ENCODE measurements around the gene NEGR1. TPM values are rescaled to one million over a fixed set of nuclear protein-coding genes. Genes with fewer than 3 reads are reported as not detected.

Gene NEGR1
- total RNA-seq, 1 experiment from 2014 or later, result 19.2 TPM

DNA sequence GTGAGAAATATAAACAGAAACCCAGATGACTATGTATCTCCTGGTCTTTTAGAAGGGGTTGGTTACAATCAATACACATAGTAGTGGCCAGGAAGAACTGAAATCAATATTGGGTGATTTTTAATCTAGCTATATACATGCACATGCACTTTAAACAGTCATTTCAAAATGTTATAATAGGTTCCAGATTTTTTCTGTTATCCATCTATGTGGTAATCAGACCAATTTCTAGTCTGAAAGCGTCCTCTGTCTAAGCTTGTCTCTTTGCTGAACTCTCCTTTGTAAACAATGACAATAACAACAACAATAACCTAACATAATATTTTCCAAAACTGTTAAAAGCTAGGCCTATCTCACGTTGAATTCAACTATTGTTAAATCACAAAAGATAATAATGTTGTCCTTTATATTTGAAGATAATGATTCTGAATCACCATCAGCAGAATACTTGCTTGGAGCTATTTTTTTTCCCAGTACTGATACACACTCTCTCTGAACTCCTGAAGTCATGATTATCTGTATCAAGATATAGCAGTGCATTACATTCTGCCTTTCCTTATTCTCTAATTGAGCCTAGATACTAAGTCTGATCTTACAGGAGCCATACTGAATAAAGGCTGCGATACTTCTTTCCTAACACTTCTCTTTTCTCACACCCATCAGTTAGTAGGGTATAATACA is 704.7 kb downstream of the NEGR1 start:
- intact Hi-C loops (cut with micrococcal nuclease; ENCODE audit: unreplicated experiment), result no loop called here
- H3K27me3 Mint-ChIP-seq (ENCODE audit: unreplicated experiment), result no peaks in the 10 kb centered on the region
- H3K4me3 Mint-ChIP-seq (ENCODE audit: low read depth, unreplicated experiment), result no peak overlapping the region
- TF ChIP-seq, protein P1, sequence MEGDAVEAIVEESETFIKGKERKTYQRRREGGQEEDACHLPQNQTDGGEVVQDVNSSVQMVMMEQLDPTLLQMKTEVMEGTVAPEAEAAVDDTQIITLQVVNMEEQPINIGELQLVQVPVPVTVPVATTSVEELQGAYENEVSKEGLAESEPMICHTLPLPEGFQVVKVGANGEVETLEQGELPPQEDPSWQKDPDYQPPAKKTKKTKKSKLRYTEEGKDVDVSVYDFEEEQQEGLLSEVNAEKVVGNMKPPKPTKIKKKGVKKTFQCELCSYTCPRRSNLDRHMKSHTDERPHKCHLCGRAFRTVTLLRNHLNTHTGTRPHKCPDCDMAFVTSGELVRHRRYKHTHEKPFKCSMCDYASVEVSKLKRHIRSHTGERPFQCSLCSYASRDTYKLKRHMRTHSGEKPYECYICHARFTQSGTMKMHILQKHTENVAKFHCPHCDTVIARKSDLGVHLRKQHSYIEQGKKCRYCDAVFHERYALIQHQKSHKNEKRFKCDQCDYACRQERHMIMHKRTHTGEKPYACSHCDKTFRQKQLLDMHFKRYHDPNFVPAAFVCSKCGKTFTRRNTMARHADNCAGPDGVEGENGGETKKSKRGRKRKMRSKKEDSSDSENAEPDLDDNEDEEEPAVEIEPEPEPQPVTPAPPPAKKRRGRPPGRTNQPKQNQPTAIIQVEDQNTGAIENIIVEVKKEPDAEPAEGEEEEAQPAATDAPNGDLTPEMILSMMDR (IDR thresholded peaks at IDR 0.05; ENCODE audit: unreplicated experiment), result no peak
- H3K4me1 Mint-ChIP-seq (ENCODE audit: low read depth, unreplicated experiment), result no peaks in the 10 kb centered on the region
- DNase-seq, result no peak
- no peaks in the 10 kb centered on the region for H3K36me3 Mint-ChIP-seq (ENCODE audit: insufficient read depth, unreplicated experiment)
- BruUV-seq (replicated peaks), result no TSS peak
- CTCF ChIA-PET, result interaction anchor here (0.5 kb wide), 2 partner anchors 64 to 1676 kb away, joined by 7 to 8 read pairs; no protein-coding TSS in a partner anchor
- H3K27ac Mint-ChIP-seq (ENCODE audit: unreplicated experiment), result no peak overlapping the region
- H3K9me3 Mint-ChIP-seq (ENCODE audit: low read depth, unreplicated experiment), result peaks cover 3% of the 10 kb centered on the region

DNA sequence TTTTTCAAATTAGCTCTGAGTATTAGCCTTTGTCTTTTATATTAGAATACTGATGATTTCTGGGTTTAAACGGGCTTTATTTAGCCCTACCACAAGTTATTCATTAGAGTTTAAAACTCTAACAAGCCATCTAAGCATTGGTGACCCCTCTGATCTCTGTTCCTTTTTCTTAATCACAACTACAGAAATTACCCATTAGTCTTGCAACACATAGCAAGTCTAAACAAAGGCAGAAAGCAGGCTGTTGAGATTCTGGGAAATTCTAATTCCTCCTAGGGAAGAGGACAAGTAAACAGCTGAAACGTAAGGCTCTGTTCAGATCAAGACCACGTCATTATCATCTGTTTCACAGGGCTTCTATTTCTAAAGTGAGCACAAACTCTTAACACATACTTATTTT is 710.3 kb downstream of the NEGR1 start:
- Mint-ChIP-seq H3K4me1 (ENCODE audit: low read depth, unreplicated experiment) (no peaks in the 10 kb centered on the region), H3K9me3 (ENCODE audit: low read depth, unreplicated experiment) (peaks cover 3% of the 10 kb centered on the region), H3K4me3 (ENCODE audit: low read depth, unreplicated experiment) (no peak overlapping the region), H3K27ac (ENCODE audit: unreplicated experiment) (no peak overlapping the region), H3K27me3 (ENCODE audit: unreplicated experiment) (no peaks in the 10 kb centered on the region), H3K36me3 (ENCODE audit: insufficient read depth, unreplicated experiment) (no peaks in the 10 kb centered on the region)
- intact Hi-C loops (cut with micrococcal nuclease; ENCODE audit: unreplicated experiment), result no loop called here
- DNase-seq, result no peak
- no TSS peak for BruUV-seq (replicated peaks)
- CTCF ChIA-PET, result interaction anchor here (0.7 kb wide), 1 partner anchor 33 kb away, joined by 7 read pairs; no protein-coding TSS in a partner anchor
- TF ChIP-seq, protein P1 (IDR thresholded peaks at IDR 0.05; ENCODE audit: unreplicated experiment), result no peak

DNA sequence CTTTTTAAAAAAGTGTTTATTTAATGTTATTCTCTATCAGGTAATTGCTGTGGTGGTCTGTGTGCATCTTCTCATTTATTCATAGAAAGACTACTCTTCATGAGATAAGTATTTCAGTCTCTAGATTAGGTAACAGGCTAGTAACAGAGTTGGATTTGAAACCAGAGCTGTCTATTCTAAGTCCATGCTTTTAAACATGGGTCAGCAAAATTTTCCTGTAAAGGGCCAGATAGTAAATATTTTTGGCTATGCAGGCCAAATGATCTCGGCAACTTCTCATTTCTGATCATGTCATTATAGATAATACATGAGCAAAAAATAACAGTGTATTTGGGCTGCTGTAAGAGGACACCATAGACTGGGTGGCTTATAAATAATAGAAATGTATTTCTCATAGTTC is 715.9 kb downstream of the NEGR1 start:
- no TSS peak for BruUV-seq (replicated peaks)
- Mint-ChIP-seq H3K4me3 (ENCODE audit: low read depth, unreplicated experiment) (no peak overlapping the region), H3K36me3 (ENCODE audit: insufficient read depth, unreplicated experiment) (no peaks in the 10 kb centered on the region), H3K9me3 (ENCODE audit: low read depth, unreplicated experiment) (peaks cover 4% of the 10 kb centered on the region), H3K4me1 (ENCODE audit: low read depth, unreplicated experiment) (no peaks in the 10 kb centered on the region), H3K27me3 (ENCODE audit: unreplicated experiment) (no peaks in the 10 kb centered on the region), H3K27ac (ENCODE audit: unreplicated experiment) (no peak overlapping the region)
- TF ChIP-seq, protein P1 (IDR thresholded peaks at IDR 0.05; ENCODE audit: unreplicated experiment), result no peak
- DNase-seq, result no peak
- CTCF ChIA-PET, result no interaction called here
- intact Hi-C loops (cut with micrococcal nuclease; ENCODE audit: unreplicated experiment), result no loop called here

DNA sequence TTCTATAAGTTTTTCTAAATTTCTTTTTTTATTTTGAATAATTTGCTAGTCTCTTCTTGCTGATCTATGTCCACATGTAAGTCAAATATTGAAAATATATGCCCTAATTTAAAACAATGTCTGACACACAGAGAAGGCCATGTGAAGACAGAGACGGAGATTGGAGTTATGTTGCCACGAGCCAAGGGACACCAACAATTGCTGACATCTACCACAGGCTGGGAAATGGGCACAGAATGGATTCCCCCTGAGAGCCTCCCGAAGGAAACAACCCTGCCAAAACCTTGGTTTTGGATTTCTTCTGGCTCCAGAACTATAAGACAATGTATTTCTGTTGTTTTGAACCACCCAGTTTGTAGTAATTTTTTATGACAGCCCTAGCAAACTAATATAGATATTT is 716.5 kb downstream of the NEGR1 start:
- CTCF ChIA-PET, result no interaction called here
- Mint-ChIP-seq H3K4me3 (ENCODE audit: low read depth, unreplicated experiment) (no peak overlapping the region), H3K27ac (ENCODE audit: unreplicated experiment) (no peak overlapping the region), H3K9me3 (ENCODE audit: low read depth, unreplicated experiment) (peaks cover 4% of the 10 kb centered on the region), H3K36me3 (ENCODE audit: insufficient read depth, unreplicated experiment) (no peaks in the 10 kb centered on the region), H3K4me1 (ENCODE audit: low read depth, unreplicated experiment) (no peaks in the 10 kb centered on the region), H3K27me3 (ENCODE audit: unreplicated experiment) (no peaks in the 10 kb centered on the region)
- intact Hi-C loops (cut with micrococcal nuclease; ENCODE audit: unreplicated experiment), result no loop called here
- TF ChIP-seq, protein P1 (IDR thresholded peaks at IDR 0.05; ENCODE audit: unreplicated experiment), result no peak
- no TSS peak for BruUV-seq (replicated peaks)
- DNase-seq, result no peak

All from Calu3 (cell line).